ENCODE measurements around the gene MST1.

Gene MST1

DNA sequence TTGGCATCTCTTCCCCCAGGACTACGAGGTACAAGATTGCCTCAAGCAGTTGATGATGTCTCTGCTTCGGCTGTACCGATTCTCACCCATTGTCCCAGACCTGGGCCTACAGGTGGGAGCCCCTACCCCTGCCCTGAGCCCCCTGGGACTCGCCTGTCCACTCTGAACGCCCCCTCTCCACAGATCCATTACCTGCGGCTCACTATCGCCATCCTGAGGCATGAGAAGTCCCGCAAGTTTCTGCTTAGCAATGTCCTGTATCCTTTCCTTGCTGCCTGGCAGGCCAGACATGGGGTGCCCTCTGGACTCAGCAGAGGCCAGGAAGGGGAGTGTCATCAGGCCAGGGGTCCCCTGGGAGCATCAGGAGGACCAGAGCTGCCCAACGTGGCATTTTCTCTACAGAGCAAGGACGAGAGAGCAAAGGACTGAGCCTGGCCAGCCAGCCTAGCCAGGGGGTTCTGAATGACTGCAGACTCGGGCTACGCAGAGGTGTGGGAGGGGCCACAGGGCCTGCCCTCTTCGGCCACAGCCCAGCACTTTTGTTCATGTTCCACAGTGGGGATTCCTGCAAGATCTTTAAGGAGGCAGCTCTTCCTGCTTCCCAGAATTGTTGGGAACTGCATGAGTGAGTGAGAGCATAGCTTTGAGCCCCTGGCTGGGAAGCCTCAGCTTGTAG, 11.3 kb upstream of the MST1 start:
- POLR2A ChIA-PET = interaction anchor here (0.6 kb wide), 1 partner anchor 125 kb away, joined by 3 read pairs; no protein-coding TSS in a partner anchor
- no peak overlapping the region for H3K27ac ChIP-seq (ENCODE audit: extremely low read depth, low read depth, low read length)
- H3K36me3 ChIP-seq (ENCODE audit: control insufficient read depth in 2 of 2, insufficient read depth in 1 of 2, low read length in 2 of 2) = peaks cover 0 to 86% of the 10 kb centered on the region in 2 experiments; a peak in 1 of 3 replicates
- no peaks in the 10 kb centered on the region for H3K4me1 ChIP-seq (ENCODE audit: control insufficient read depth, insufficient read depth, low read length)
- CTCF ChIA-PET = interaction anchor here (0.6 to 4.7 kb wide), 4 partner anchors 29 to 161 kb away, joined by 4 to 36 read pairs (median 10); no protein-coding TSS in a partner anchor
- TF ChIP-seq ZNF37A (tag by site-specific recombination; IDR thresholded peaks at IDR 0.05) = no peak
- no peak for TF ChIP-seq ZNF223 (tag by site-specific recombination; IDR thresholded peaks at IDR 0.05)
- TF ChIP-seq OVOL3 (tag by site-specific recombination; IDR thresholded peaks at IDR 0.05) = no peak
- TF ChIP-seq, protein P1, sequence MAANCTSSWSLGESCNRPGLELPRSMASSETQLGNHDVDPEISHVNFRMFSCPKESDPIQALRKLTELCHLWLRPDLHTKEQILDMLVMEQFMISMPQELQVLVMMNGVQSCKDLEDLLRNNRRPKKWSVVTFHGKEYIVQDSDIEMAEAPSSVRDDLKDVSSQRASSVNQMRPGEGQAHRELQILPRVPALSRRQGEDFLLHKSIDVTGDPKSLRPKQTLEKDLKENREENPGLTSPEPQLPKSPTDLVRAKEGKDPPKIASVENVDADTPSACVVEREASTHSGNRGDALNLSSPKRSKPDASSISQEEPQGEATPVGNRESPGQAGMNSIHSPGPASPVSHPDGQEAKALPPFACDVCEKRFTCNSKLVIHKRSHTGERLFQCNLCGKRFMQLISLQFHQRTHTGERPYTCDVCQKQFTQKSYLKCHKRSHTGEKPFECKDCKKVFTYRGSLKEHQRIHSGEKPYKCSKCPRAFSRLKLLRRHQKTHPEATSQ (tag by site-specific recombination; IDR thresholded peaks at IDR 0.05) = no peak
- TF ChIP-seq ZNF16 (tag by site-specific recombination; IDR thresholded peaks at IDR 0.05; ENCODE audit: low read depth) = no peak
- TF ChIP-seq ZNF202 (tag by site-specific recombination; IDR thresholded peaks at IDR 0.05; ENCODE audit: borderline replicate concordance) = no peak
- TF ChIP-seq MYNN (tag by site-specific recombination; IDR thresholded peaks at IDR 0.05; ENCODE audit: borderline replicate concordance) = no peak
- TF ChIP-seq GLIS2 (tag by site-specific recombination; IDR thresholded peaks at IDR 0.05) = no peak
- no peak for TF ChIP-seq SCRT2 (tag by site-specific recombination; IDR thresholded peaks at IDR 0.05)
- no peak for TF ChIP-seq ZNF426 (tag by site-specific recombination; IDR thresholded peaks at IDR 0.05)
- no peak for TF ChIP-seq ZNF404 (tag by site-specific recombination; IDR thresholded peaks at IDR 0.05)
- no peak for TF ChIP-seq ZNF530 (tag by site-specific recombination; IDR thresholded peaks at IDR 0.05; ENCODE audit: low read depth)
- H3K4me3 ChIP-seq (ENCODE audit: low read depth, low read length) = no peak overlapping the region
- H3K9me3 ChIP-seq (ENCODE audit: control insufficient read depth, insufficient read depth, low read depth, low read length) = no peaks in the 10 kb centered on the region

DNA sequence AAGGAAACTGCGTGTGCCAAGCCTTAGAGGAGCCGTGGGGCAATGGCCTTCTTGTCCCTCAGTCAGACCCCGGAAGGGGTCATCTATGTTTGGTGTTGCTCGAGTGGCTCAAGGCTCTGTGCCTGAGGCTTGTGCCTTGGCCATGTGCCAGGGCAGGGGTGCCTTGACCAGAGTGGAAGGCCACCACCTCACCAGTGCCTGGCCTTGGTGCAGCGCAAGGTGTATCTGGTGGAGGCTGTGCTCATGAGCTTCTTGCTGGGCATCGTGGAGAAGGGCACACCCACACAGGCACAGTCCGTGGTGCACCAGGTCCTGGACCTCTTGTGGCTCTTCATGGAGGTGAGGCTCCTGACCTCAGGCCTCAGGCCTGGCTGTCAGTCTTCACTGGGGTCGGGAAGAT, 10.7 kb upstream of the MST1 start:
- CTCF ChIA-PET = interaction anchor here (0.6 to 3.4 kb wide), 2 partner anchors 28 to 160 kb away, joined by 4 to 17 read pairs; no protein-coding TSS in a partner anchor
- TF ChIP-seq, protein P2, sequence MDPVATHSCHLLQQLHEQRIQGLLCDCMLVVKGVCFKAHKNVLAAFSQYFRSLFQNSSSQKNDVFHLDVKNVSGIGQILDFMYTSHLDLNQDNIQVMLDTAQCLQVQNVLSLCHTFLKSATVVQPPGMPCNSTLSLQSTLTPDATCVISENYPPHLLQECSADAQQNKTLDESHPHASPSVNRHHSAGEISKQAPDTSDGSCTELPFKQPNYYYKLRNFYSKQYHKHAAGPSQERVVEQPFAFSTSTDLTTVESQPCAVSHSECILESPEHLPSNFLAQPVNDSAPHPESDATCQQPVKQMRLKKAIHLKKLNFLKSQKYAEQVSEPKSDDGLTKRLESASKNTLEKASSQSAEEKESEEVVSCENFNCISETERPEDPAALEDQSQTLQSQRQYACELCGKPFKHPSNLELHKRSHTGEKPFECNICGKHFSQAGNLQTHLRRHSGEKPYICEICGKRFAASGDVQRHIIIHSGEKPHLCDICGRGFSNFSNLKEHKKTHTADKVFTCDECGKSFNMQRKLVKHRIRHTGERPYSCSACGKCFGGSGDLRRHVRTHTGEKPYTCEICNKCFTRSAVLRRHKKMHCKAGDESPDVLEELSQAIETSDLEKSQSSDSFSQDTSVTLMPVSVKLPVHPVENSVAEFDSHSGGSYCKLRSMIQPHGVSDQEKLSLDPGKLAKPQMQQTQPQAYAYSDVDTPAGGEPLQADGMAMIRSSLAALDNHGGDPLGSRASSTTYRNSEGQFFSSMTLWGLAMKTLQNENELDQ (tag by site-specific recombination; IDR thresholded peaks at IDR 0.05; ENCODE audit: low read depth) = no peak
- TF ChIP-seq ZNF677 (tag by site-specific recombination; IDR thresholded peaks at IDR 0.05) = no peak
- TF ChIP-seq, protein P3, sequence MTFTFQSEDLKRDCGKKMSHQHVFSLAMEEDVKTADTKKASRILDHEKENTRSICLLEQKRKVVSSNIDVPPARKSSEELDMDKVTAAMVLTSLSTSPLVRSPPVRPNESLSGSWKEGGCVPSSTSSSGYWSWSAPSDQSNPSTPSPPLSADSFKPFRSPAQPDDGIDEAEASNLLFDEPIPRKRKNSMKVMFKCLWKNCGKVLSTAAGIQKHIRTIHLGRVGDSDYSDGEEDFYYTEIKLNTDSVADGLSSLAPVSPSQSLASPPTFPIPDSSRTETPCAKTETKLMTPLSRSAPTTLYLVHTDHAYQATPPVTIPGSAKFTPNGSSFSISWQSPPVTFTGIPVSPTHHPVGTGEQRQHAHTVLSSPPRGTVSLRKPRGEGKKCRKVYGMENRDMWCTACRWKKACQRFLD (tag by site-specific recombination; IDR thresholded peaks at IDR 0.05) = no peak
- TF ChIP-seq, protein P4, sequence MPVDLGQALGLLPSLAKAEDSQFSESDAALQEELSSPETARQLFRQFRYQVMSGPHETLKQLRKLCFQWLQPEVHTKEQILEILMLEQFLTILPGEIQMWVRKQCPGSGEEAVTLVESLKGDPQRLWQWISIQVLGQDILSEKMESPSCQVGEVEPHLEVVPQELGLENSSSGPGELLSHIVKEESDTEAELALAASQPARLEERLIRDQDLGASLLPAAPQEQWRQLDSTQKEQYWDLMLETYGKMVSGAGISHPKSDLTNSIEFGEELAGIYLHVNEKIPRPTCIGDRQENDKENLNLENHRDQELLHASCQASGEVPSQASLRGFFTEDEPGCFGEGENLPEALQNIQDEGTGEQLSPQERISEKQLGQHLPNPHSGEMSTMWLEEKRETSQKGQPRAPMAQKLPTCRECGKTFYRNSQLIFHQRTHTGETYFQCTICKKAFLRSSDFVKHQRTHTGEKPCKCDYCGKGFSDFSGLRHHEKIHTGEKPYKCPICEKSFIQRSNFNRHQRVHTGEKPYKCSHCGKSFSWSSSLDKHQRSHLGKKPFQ (tag by site-specific recombination; IDR thresholded peaks at IDR 0.05) = no peak
- TF ChIP-seq ZNF157 (tag by site-specific recombination; IDR thresholded peaks at IDR 0.05) = no peak
- no peak for TF ChIP-seq ZNF174 (tag by site-specific recombination; IDR thresholded peaks at IDR 0.05)
- TF ChIP-seq, protein P5, sequence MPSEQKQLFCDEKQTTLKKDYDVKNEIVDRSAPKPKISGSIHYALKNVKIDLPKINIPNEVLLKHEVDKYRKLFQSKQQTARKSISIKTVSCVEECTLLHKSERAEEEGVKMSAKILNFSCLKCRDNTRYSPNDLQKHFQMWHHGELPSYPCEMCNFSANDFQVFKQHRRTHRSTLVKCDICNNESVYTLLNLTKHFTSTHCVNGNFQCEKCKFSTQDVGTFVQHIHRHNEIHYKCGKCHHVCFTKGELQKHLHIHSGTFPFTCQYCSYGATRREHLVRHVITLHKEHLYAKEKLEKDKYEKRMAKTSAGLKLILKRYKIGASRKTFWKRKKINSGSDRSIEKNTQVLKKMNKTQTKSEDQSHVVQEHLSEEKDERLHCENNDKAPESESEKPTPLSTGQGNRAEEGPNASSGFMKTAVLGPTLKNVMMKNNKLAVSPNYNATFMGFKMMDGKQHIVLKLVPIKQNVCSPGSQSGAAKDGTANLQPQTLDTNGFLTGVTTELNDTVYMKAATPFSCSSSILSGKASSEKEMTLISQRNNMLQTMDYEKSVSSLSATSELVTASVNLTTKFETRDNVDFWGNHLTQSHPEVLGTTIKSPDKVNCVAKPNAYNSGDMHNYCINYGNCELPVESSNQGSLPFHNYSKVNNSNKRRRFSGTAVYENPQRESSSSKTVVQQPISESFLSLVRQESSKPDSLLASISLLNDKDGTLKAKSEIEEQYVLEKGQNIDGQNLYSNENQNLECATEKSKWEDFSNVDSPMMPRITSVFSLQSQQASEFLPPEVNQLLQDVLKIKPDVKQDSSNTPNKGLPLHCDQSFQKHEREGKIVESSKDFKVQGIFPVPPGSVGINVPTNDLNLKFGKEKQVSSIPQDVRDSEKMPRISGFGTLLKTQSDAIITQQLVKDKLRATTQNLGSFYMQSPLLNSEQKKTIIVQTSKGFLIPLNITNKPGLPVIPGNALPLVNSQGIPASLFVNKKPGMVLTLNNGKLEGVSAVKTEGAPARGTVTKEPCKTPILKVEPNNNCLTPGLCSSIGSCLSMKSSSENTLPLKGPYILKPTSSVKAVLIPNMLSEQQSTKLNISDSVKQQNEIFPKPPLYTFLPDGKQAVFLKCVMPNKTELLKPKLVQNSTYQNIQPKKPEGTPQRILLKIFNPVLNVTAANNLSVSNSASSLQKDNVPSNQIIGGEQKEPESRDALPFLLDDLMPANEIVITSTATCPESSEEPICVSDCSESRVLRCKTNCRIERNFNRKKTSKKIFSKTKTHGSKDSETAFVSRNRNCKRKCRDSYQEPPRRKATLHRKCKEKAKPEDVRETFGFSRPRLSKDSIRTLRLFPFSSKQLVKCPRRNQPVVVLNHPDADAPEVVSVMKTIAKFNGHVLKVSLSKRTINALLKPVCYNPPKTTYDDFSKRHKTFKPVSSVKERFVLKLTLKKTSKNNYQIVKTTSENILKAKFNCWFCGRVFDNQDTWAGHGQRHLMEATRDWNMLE (tag by site-specific recombination; conservative IDR thresholded peaks at IDR 0.05; ENCODE audit: low read depth) = no peak
- TF ChIP-seq ZFHX2 (tag by site-specific recombination; conservative IDR thresholded peaks at IDR 0.05) = no peak
- TF ChIP-seq ZNF175 (tag by site-specific recombination; IDR thresholded peaks at IDR 0.05) = no peak
- no peak for TF ChIP-seq ZNF23 (tag by site-specific recombination; IDR thresholded peaks at IDR 0.05; ENCODE audit: borderline replicate concordance)
- TF ChIP-seq ZNF202 (tag by site-specific recombination; IDR thresholded peaks at IDR 0.05; ENCODE audit: borderline replicate concordance) = no peak
- no peak for TF ChIP-seq ZNF214 (tag by site-specific recombination; IDR thresholded peaks at IDR 0.05; ENCODE audit: borderline replicate concordance)

More for the DNA sequence above, 10.7 kb upstream of the MST1 start:
- Histone ChIP-seq H3K36me3 (ENCODE audit: control insufficient read depth in 2 of 2, insufficient read depth in 1 of 2, low read length in 2 of 2) (peaks cover 0 to 80% of the 10 kb centered on the region in 2 experiments; a peak in 1 of 3 replicates), H3K27ac (ENCODE audit: extremely low read depth, low read depth, low read length) (no peak overlapping the region), H3K4me3 (ENCODE audit: low read depth, low read length) (no peak overlapping the region), H3K9me3 (ENCODE audit: control insufficient read depth, insufficient read depth, low read depth, low read length) (no peaks in the 10 kb centered on the region), H3K4me1 (ENCODE audit: control insufficient read depth, insufficient read depth, low read length) (no peaks in the 10 kb centered on the region)
- POLR2A ChIA-PET = no interaction called here

All from HEK293 (cell line).